ENCODE data around the gene CPXM2.

DNA sequence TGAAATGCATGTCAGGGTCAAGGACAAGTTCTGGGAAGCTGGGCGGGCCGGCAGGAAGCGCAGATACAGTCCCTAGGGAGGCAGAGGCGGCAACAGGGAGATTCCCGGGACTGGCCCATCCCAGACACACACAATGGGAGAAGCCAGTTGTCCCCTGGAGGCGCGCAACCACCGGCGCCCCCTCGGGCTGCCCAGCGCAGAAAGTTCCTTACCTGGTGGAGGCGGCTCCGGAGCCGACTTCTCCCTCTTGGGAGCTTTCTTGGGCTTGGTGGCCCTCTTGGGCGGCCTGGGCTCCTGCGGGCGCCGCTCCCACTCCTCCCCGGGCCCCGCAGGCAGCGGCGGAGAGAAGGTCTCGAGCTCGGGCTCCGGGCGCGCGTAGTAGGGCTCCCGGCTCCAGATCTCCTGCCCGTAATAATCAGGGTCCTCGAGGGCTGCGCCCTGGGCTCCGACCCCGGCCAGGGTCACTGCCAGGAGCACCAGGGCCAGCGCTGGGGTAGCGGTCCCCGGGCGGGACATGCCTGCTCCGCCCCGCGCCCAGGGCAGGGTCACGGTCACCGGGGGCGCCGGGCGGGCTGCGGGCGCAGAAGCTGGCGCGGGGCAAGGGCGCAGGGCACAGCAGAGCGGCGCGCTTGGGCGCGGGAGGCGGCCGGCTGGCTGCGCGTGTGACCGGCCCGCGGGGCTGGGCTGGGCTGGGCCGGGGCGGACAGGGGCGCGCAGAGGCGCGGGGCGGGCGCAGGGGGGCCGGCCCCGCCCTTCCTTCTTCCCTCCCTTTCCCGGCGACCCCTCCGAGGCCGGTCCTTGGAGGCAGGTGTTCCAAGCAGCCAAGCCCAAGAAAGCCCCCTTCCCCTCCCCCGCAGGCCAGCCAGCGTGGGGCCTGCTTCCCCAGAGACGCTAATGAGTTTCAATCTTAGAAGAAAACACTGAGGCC, at the start of gene CPXM2:
- no peak for TF ChIP-seq EZH2 (IDR thresholded peaks at IDR 0.05; ENCODE audit: borderline replicate concordance)
- TF ChIP-seq, protein P1, sequence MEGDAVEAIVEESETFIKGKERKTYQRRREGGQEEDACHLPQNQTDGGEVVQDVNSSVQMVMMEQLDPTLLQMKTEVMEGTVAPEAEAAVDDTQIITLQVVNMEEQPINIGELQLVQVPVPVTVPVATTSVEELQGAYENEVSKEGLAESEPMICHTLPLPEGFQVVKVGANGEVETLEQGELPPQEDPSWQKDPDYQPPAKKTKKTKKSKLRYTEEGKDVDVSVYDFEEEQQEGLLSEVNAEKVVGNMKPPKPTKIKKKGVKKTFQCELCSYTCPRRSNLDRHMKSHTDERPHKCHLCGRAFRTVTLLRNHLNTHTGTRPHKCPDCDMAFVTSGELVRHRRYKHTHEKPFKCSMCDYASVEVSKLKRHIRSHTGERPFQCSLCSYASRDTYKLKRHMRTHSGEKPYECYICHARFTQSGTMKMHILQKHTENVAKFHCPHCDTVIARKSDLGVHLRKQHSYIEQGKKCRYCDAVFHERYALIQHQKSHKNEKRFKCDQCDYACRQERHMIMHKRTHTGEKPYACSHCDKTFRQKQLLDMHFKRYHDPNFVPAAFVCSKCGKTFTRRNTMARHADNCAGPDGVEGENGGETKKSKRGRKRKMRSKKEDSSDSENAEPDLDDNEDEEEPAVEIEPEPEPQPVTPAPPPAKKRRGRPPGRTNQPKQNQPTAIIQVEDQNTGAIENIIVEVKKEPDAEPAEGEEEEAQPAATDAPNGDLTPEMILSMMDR (IDR thresholded peaks at IDR 0.05; ENCODE audit: poor library complexity) = no peak
